Stimulated activated memory B cell treated with anti-CD40 and anti-IgM and Interleukin-4, amounts not matched to agents 10 μg/mL and 1 μg/mL and 100 μg/mL, for 72 hours (primary cell): Measurements from ENCODE around the gene NUTM2D.
"Not testable (repeated sequence)": the region's sequence is repeated elsewhere in the genome, so short reads cannot be mapped to it uniquely, and the experiment has no call there.

Experiments used
- ATAC-seq: fragments of 150-1000 bp; cut with Tn5 transposase; 2 replicates; pipeline ENCODE4 v1.10.0; 2021
- H3K27ac Mint-ChIP-seq: one replicate; pipeline ENCODE4 v1.8.0; 2022; ENCODE audit warnings: mild to moderate bottlenecking, mixed read lengths
- H3K27me3 Mint-ChIP-seq: one replicate; pipeline ENCODE4 v1.8.0; 2022; ENCODE audit warnings: mixed read lengths
- H3K36me3 Mint-ChIP-seq: one replicate; pipeline ENCODE4 v1.8.0; 2022; ENCODE audit warnings: mixed read lengths
- H3K4me1 Mint-ChIP-seq: one replicate; pipeline ENCODE4 v1.8.0; 2022; ENCODE audit warnings: mixed read lengths
- H3K4me3 Mint-ChIP-seq: one replicate; pipeline ENCODE4 v1.8.0; 2022; ENCODE audit warnings: mild to moderate bottlenecking, moderate library complexity, mixed read lengths
- H3K9me3 Mint-ChIP-seq: one replicate; pipeline ENCODE4 v1.8.0; 2022; ENCODE audit warnings: mixed read lengths

Gene NUTM2D

DNA sequence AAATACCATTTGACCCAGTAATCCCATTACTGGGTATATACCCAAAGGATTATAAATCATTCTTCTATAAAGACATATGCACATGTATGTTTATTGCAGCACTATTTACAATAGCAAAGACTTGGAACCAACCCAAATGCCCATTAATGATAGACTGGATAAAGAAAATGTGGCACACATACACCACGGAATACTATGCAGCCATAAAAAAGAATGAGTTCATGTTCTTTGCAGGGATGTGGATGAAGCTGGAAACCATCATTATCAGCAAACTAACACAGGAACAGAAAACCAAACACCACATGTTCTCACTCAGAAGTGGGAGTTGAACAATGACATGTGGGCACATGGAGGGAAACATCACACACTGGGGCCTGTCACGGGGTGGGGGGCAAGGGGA lies 7.4 kb upstream of the NUTM2D start:
- not testable (repeated sequence) for H3K36me3 Mint-ChIP-seq, H3K4me3 Mint-ChIP-seq, ATAC-seq, H3K27me3 Mint-ChIP-seq, H3K4me1 Mint-ChIP-seq, H3K27ac Mint-ChIP-seq, H3K9me3 Mint-ChIP-seq

DNA sequence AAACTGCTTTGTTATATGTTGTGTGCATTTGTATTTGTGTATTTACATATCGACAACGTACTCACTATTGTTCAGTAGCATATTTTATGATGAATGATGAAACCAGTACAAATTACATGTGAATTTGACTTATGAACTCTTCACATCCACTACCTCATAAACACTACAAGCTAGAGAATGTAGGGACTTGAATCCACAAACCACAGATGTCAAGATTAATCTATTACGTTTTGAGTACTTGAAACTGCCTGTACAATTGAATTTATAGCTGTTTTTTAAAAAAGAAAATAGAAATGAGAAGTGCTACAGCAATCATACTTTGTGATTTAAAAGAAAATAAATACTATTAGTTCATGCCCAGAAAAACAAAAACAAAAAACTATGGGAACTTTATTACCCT lies 4.7 kb upstream of the NUTM2D start:
- H3K4me1 Mint-ChIP-seq, H3K27ac Mint-ChIP-seq, H3K4me3 Mint-ChIP-seq, H3K27me3 Mint-ChIP-seq, ATAC-seq, H3K36me3 Mint-ChIP-seq, H3K9me3 Mint-ChIP-seq: not testable (repeated sequence)

GRCh38 chr10:87355110-87355509 lies 2.4 kb upstream of the NUTM2D start:
- ATAC-seq, H3K4me3 Mint-ChIP-seq, H3K27ac Mint-ChIP-seq, H3K36me3 Mint-ChIP-seq, H3K9me3 Mint-ChIP-seq, H3K27me3 Mint-ChIP-seq, H3K4me1 Mint-ChIP-seq: not testable (repeated sequence)

GRCh38 chr10:87358159-87358558 lies 615 bp downstream of the NUTM2D start:
- H3K36me3 Mint-ChIP-seq, ATAC-seq, H3K4me1 Mint-ChIP-seq, H3K4me3 Mint-ChIP-seq, H3K27me3 Mint-ChIP-seq, H3K27ac Mint-ChIP-seq, H3K9me3 Mint-ChIP-seq: not testable (repeated sequence)

DNA sequence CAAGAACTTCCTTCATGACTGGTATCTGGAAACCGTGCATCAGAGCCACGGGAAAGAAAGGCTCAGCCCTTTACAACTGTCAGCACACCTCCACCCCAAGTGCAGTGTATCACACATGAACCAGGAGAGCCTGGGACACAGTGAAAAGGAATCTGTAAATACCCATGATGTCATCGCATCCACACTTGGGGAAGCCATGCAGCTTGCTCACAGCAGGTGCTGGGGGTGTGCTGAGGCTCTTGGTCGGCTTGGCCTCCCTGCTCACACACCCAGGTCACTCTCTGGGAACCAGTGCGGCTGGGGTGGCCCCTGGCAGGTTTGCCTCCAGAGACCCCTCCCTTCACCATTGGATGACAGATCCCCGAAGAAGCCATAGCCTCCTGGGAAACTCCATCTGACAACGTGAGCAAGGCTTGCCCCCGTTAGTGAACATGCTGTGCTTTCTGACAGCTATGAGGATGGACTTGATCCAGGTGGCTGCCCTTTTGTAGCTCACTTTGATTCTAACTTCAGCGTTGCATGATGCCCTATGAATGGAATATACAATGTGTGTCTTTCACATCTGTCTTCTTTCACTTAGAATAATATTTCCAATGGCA lies 12.1 kb downstream of the NUTM2D start:
- not testable (repeated sequence) for H3K9me3 Mint-ChIP-seq, H3K4me1 Mint-ChIP-seq, H3K4me3 Mint-ChIP-seq, H3K36me3 Mint-ChIP-seq, ATAC-seq, H3K27me3 Mint-ChIP-seq, H3K27ac Mint-ChIP-seq

DNA sequence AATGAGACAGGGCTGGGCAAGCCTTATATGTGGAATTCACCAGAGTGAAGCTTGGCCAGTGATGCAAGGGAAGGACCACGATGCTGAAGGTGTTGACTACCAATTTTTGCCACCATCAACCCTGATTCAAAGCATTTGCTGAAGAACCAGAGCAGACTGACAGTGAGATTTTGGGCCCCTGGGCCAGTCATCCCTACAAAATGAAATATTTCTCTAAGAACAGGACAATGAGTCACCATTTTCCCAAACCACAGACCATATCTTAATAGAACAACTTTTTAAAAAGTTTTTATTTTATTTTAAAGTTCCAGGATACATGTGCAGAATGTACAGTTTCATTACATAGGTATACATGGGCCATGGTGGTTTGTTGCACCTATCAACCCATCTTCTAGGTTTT lies 16.5 kb downstream of the NUTM2D start:
- H3K4me3 Mint-ChIP-seq, ATAC-seq, H3K36me3 Mint-ChIP-seq, H3K27me3 Mint-ChIP-seq, H3K27ac Mint-ChIP-seq, H3K9me3 Mint-ChIP-seq, H3K4me1 Mint-ChIP-seq: not testable (repeated sequence)

- not testable (repeated sequence) for ATAC-seq, H3K27me3 Mint-ChIP-seq, H3K4me3 Mint-ChIP-seq, H3K27ac Mint-ChIP-seq, H3K9me3 Mint-ChIP-seq, H3K4me1 Mint-ChIP-seq, H3K36me3 Mint-ChIP-seq
Observed at GRCh38 chr10:87379115-87379514, 21.6 kb downstream of the NUTM2D start.

GRCh38 chr10:87383149-87383857 lies 25.8 kb downstream of the NUTM2D start:
- not testable (repeated sequence) for H3K27me3 Mint-ChIP-seq, H3K4me1 Mint-ChIP-seq, H3K9me3 Mint-ChIP-seq, H3K4me3 Mint-ChIP-seq, H3K36me3 Mint-ChIP-seq, ATAC-seq, H3K27ac Mint-ChIP-seq

- not testable (repeated sequence) for H3K27me3 Mint-ChIP-seq, H3K27ac Mint-ChIP-seq, H3K36me3 Mint-ChIP-seq, H3K4me3 Mint-ChIP-seq, H3K4me1 Mint-ChIP-seq, H3K9me3 Mint-ChIP-seq, ATAC-seq
Observed at GRCh38 chr10:87384283-87384682, 26.7 kb downstream of the NUTM2D start.

- H3K4me3 Mint-ChIP-seq, H3K27ac Mint-ChIP-seq, H3K36me3 Mint-ChIP-seq, ATAC-seq, H3K4me1 Mint-ChIP-seq, H3K27me3 Mint-ChIP-seq, H3K9me3 Mint-ChIP-seq: not testable (repeated sequence)
Observed at GRCh38 chr10:87385762-87386360, 28.3 kb downstream of the NUTM2D start.

DNA sequence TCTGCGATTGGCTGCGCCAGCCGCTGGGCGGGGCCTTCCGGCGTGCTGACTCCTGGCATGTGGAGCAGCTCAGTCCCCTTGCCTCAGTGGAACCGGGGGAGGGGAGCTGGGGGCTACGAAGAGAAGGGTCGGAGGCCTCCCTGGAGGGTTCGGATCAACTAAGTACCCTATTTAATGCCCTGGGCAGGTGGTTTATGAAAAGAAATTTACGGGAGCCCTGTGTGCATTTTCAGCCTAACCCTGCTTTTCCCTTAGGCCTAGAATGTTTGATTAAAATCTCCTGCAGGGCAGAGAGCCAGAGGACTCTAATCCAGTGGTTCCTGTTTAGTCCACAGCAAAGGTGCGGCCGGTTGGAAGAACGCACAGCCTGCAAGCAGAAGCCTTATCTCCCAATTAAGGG lies 33.8 kb downstream of the NUTM2D start:
- not testable (repeated sequence) for H3K9me3 Mint-ChIP-seq, H3K4me3 Mint-ChIP-seq, H3K27ac Mint-ChIP-seq, ATAC-seq, H3K27me3 Mint-ChIP-seq, H3K36me3 Mint-ChIP-seq, H3K4me1 Mint-ChIP-seq

GRCh38 chr10:87396206-87396605 lies 38.7 kb downstream of the NUTM2D start:
- not testable (repeated sequence) for H3K27ac Mint-ChIP-seq, ATAC-seq, H3K9me3 Mint-ChIP-seq, H3K4me1 Mint-ChIP-seq, H3K4me3 Mint-ChIP-seq, H3K27me3 Mint-ChIP-seq, H3K36me3 Mint-ChIP-seq

DNA sequence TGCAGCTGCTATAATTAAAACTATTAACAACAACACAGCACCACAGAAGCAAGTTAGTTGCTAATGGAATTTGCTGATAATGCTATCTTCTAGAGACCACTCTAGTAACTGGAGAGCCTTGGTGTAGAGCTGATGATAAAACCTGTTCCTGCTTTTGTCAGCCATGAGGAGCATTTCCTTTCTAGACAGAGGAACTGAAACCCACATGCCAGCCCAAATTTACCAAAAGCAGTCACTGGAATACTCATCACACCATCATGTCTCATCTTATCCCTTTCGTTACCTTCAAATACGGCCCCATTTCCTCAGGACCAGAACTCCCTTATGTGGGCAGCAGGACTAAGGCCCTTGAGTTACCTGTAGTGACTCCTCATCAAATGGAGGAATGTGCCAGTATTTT lies 40.9 kb downstream of the NUTM2D start:
- not testable (repeated sequence) for H3K9me3 Mint-ChIP-seq
- peak; percentile 82 for ATAC-seq

DNA sequence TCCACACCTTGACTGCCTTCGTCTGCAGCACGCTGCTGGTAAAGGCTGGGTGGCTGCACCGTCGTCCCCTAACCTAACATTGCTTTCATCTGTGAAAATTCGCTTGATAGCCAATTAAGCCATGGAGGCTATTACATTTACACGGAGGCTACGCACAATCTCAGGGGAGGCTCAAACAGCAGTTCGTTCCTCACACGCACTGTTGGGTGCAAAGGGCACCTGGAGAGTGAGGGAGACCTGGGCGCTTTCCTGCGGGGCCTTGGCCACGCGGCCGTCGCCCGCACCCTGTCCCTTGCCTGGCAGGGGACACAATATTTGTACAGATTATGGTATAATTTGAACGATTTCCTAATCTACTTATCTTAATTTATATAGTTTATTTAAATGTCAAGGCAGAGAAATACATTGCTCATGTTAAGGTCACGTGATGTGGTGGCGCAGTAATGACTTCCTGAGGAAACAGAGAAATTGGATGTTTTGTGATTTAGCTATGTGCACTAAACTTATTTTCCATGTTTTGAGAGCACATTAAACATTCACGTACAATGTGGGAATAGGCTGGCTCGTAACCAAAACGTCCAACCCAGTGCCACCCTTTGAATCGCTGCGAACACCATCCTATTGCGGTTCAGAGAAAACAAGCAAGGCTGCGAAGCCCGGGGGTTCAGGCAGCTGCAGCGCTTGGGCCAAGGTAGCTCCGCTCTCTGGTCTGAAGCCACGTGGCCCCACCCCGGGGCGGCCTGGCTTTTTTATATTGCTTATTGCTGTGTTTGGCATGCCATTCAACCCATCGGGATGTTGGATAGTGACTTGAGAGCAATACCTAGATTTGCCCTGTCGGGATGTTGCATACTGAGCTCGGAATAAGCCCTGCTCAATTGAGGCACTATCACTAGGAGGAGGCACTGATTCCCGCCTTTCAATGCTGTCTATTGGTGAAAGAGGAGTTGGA lies 50.2 kb downstream of the NUTM2D start:
- not testable (repeated sequence) for H3K36me3 Mint-ChIP-seq, H3K4me1 Mint-ChIP-seq, H3K9me3 Mint-ChIP-seq, H3K27ac Mint-ChIP-seq
- peaks cover 18% of the 10 kb centered on the region for H3K27me3 Mint-ChIP-seq
- H3K4me3 Mint-ChIP-seq = peak overlapping the region; percentile 36
- ATAC-seq = peak; percentile 39

More for the DNA sequence above, 40.9 kb downstream of the NUTM2D start:
- H3K27me3 Mint-ChIP-seq, H3K4me1 Mint-ChIP-seq, H3K4me3 Mint-ChIP-seq, H3K27ac Mint-ChIP-seq, H3K36me3 Mint-ChIP-seq: not testable (repeated sequence)

GRCh38 chr10:87413921-87414320 lies 56.4 kb downstream of the NUTM2D start:
- ATAC-seq, H3K9me3 Mint-ChIP-seq, H3K36me3 Mint-ChIP-seq: not testable (repeated sequence)

More at GRCh38 chr10:87413921-87414320, 56.4 kb downstream of the NUTM2D start:
- H3K27ac Mint-ChIP-seq, H3K4me3 Mint-ChIP-seq, H3K27me3 Mint-ChIP-seq, H3K4me1 Mint-ChIP-seq: not testable (repeated sequence)
